Astrocyte (in vitro differentiated cells and primary cell): ENCODE results near the gene ULBP3. TPM values are rescaled to one million over a fixed set of nuclear protein-coding genes. Genes with fewer than 3 reads are reported as not detected.

Source experiments
- DNase-seq: peaks from one replicate; pipeline ENCODE4 v3.0.0-alpha.2; 2010; ENCODE audit warnings: low read depth
- FAIRE-seq: peaks from 2 replicates; lab custom pipeline; 2011; peaks lifted over from hg19 to GRCh38; lab: Jason Lieb, UNC
- H2AFZ ChIP-seq: 2 replicates; pipeline ENCODE4 v1.6.0; 2012; ENCODE audit warnings: low read depth, low read length, inconsistent platforms
- H3K27ac ChIP-seq: 2 replicates; pipeline ENCODE4 v1.5.1; 2011; ENCODE audit warnings: low read depth, low read length, inconsistent platforms
- H3K27me3 ChIP-seq: 2 replicates; pipeline ENCODE4 v1.6.0; 2011; ENCODE audit warnings: low read length, inconsistent platforms; ENCODE audit not compliant: insufficient read depth
- H3K36me3 ChIP-seq: 2 replicates; pipeline ENCODE4 v1.5.1; 2011; ENCODE audit warnings: low read length, inconsistent platforms; ENCODE audit not compliant: insufficient read depth
- H3K4me1 ChIP-seq: 2 replicates; pipeline ENCODE4 v1.5.1; 2011; ENCODE audit warnings: low read length, inconsistent platforms; ENCODE audit not compliant: insufficient read depth
- H3K4me2 ChIP-seq: 2 replicates; pipeline ENCODE4 v1.6.0; 2012; ENCODE audit warnings: low read length, inconsistent platforms
- H3K4me3 ChIP-seq: 2 replicates; pipeline ENCODE4 v1.5.1; 2011; ENCODE audit warnings: low read depth, mild to moderate bottlenecking, low read length, inconsistent platforms; ENCODE audit not compliant: insufficient read depth
- H3K79me2 ChIP-seq: 2 replicates; pipeline ENCODE4 v1.6.0; 2012; ENCODE audit warnings: mild to moderate bottlenecking, low read length, inconsistent platforms; ENCODE audit not compliant: insufficient read depth
- H3K9ac ChIP-seq: 2 replicates; pipeline ENCODE4 v1.6.0; 2012; ENCODE audit warnings: mild to moderate bottlenecking, low read length, inconsistent platforms
- H3K9me3 ChIP-seq: 2 replicates; pipeline ENCODE4 v1.5.1; 2012; ENCODE audit warnings: low read depth, mild to moderate bottlenecking, low read length, inconsistent platforms; ENCODE audit not compliant: insufficient read depth
- H4K20me1 ChIP-seq: 2 replicates; pipeline ENCODE4 v1.6.0; 2012; ENCODE audit warnings: low read length, inconsistent platforms; ENCODE audit not compliant: insufficient read depth
- H3K27ac Mint-ChIP-seq: one replicate; pipeline ENCODE4 v1.8.0; 2021; ENCODE audit warnings: mild to moderate bottlenecking, mixed read lengths; ENCODE audit not compliant: unreplicated experiment
- H3K27me3 Mint-ChIP-seq: one replicate; pipeline ENCODE4 v1.8.0; 2021; ENCODE audit warnings: low read depth, mixed read lengths; ENCODE audit not compliant: unreplicated experiment
- H3K36me3 Mint-ChIP-seq: one replicate; pipeline ENCODE4 v1.8.0; 2021; ENCODE audit warnings: low read depth, mixed read lengths; ENCODE audit not compliant: unreplicated experiment
- H3K4me1 Mint-ChIP-seq: one replicate; pipeline ENCODE4 v1.8.0; 2021; ENCODE audit warnings: low read depth, mixed read lengths; ENCODE audit not compliant: unreplicated experiment
- H3K4me3 Mint-ChIP-seq: one replicate; pipeline ENCODE4 v1.8.0; 2021; ENCODE audit warnings: mild to moderate bottlenecking, moderate library complexity, mixed read lengths; ENCODE audit not compliant: unreplicated experiment
- H3K9me3 Mint-ChIP-seq: one replicate; pipeline ENCODE4 v1.8.0; 2021; ENCODE audit warnings: mild to moderate bottlenecking, mixed read lengths; ENCODE audit not compliant: unreplicated experiment
- CTCF ChIP-seq: IDR thresholded peaks from 2 replicates; pipeline ENCODE4 v1.5.1; 2011; ENCODE audit warnings: low read depth, mild to moderate bottlenecking, inconsistent platforms, low read length, moderate library complexity; ENCODE audit not compliant: insufficient read depth
- EZH2 ChIP-seq: IDR thresholded peaks from 2 replicates; pipeline ENCODE4 v1.6.1; 2012; ENCODE audit warnings: mild to moderate bottlenecking, low read length, inconsistent platforms; ENCODE audit not compliant: insufficient read depth
- total RNA-seq: library from RNA; stranded (reverse); gene quantifications from 2 replicates; pipeline ENCODE4 v1.2.1, GENCODE V29; 2021

Gene ULBP3
- total RNA-seq, 1 donor from 2014 or later, result 14.7 TPM

DNA sequence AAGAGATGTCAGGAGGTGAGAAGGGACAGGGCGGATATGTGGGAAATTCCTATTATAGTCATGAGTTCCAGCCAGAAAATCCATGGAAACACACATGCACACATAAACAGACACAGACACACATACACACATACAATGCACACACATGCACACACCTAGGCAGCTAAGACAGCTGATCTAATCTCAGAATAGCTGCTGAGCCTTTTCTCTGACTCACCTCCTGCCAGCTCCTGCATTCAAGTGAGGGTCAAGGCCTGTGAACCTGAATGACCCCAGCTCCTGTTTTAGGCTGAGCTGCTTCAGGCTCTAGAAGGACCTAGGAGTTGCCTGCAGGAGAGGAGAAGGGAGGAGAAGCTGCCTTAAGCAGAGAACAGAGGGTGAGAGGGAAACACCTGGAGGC lies 22.0 kb downstream of the ULBP3 start:
- Histone ChIP-seq H4K20me1 (no peaks in the 10 kb centered on the region), H3K36me3 (no peaks in the 10 kb centered on the region), H3K4me1 (no peaks in the 10 kb centered on the region), H3K4me3 (no peak overlapping the region), H3K79me2 (no peaks in the 10 kb centered on the region), H3K9me3 (no peaks in the 10 kb centered on the region), H3K27me3 (peaks cover 17% of the 10 kb centered on the region), H2AFZ (no peak overlapping the region), H3K4me2 (no peak overlapping the region), H3K27ac (no peak overlapping the region), H3K9ac (no peak overlapping the region)
- peaks cover under 1% of the 10 kb centered on the region for H3K36me3 Mint-ChIP-seq
- H3K4me3 Mint-ChIP-seq, result no peak overlapping the region
- FAIRE-seq, result no peak
- H3K9me3 Mint-ChIP-seq, result peaks cover 5% of the 10 kb centered on the region
- peaks cover 5% of the 10 kb centered on the region for H3K4me1 Mint-ChIP-seq
- H3K27me3 Mint-ChIP-seq, result peaks cover 50% of the 10 kb centered on the region
- no peak overlapping the region for H3K27ac Mint-ChIP-seq
- DNase-seq, result no peak
- TF ChIP-seq CTCF (no peak), EZH2 (no peak)

- H3K36me3 Mint-ChIP-seq, result peaks cover 4% of the 10 kb centered on the region
- H3K4me1 Mint-ChIP-seq, result no peaks in the 10 kb centered on the region
- H3K27me3 Mint-ChIP-seq, result peaks cover 67% of the 10 kb centered on the region
Measured at GRCh38 chr6:150044621-150045145, 24.2 kb downstream of the ULBP3 start.

More at GRCh38 chr6:150044621-150045145, 24.2 kb downstream of the ULBP3 start:
- Histone ChIP-seq H3K9ac (no peak overlapping the region), H2AFZ (no peak overlapping the region), H3K27me3 (peaks cover 36% of the 10 kb centered on the region), H3K4me1 (no peaks in the 10 kb centered on the region), H3K27ac (no peak overlapping the region), H3K36me3 (no peaks in the 10 kb centered on the region), H3K4me2 (no peak overlapping the region), H3K4me3 (no peak overlapping the region), H3K79me2 (no peaks in the 10 kb centered on the region), H3K9me3 (no peaks in the 10 kb centered on the region), H4K20me1 (no peaks in the 10 kb centered on the region)
- no peak overlapping the region for H3K27ac Mint-ChIP-seq
- no peak for FAIRE-seq
- DNase-seq, result no peak
- TF ChIP-seq CTCF (no peak), EZH2 (no peak)
- H3K4me3 Mint-ChIP-seq, result no peak overlapping the region
- peaks cover 7% of the 10 kb centered on the region for H3K9me3 Mint-ChIP-seq
